BLaER1 treated with 17β-estradiol and CSF1 and Interleukin-3, amounts not matched to agents 10 nM and 100 nM (cell line): ENCODE data around the gene IL18BP.

Experiments used
- H3K27ac ChIP-seq, 11 experiments: shearing (Covaris generic); formaldehyde crosslinking; 2 replicates each; pipeline ENCODE4 v1.8.1; 2022
- H3K27me3 ChIP-seq, 11 experiments: shearing (Covaris generic); formaldehyde crosslinking; 2 replicates each; pipeline ENCODE4 v1.8.1; 2022
- H3K36me3 ChIP-seq, 11 experiments: shearing (Covaris generic); formaldehyde crosslinking; 2 replicates each; pipeline ENCODE4 v1.8.1; 2022
- H3K4me1 ChIP-seq, 10 experiments: shearing (Covaris generic); formaldehyde crosslinking; 2 replicates each; pipeline ENCODE4 v1.8.1; 2022
- H3K4me2 ChIP-seq, 11 experiments: shearing (Covaris generic); formaldehyde crosslinking; 2 replicates each; pipeline ENCODE4 v1.8.1; 2022
- H3K4me3 ChIP-seq, 10 experiments: shearing (Covaris generic); formaldehyde crosslinking; 2 replicates each; pipeline ENCODE4 v1.8.1; 2022
- H3K9ac ChIP-seq, 11 experiments: shearing (Covaris generic); formaldehyde crosslinking; 2 replicates each; pipeline ENCODE4 v1.8.1; 2022
- H3K9me3 ChIP-seq, 11 experiments: shearing (Covaris generic); formaldehyde crosslinking; replicated peaks in 1 of 11; 2 replicates each; pipeline ENCODE4 v1.8.1; 2022
- H4K20me1 ChIP-seq, 11 experiments: shearing (Covaris generic); formaldehyde crosslinking; 2 replicates each; pipeline ENCODE4 v1.8.1; 2022
- Cebpa-rat ChIP-seq, 11 experiments: shearing (Covaris generic); IDR thresholded peaks; 2 replicates each; pipeline ENCODE4 v1.8.1; 2022

Gene IL18BP

GRCh38 chr11:71998061-71998460 is 648 bp upstream of the IL18BP start:
- TF ChIP-seq Cebpa-rat (IDR thresholded peaks at IDR 0.05): no peak
- peaks cover 19 to 55% (median 34%) of the 10 kb centered on the region in 11 experiments for H3K36me3 ChIP-seq
- H3K27ac ChIP-seq: peak overlapping the region in 5 of 11 experiments; percentile 41 to 69 (median 56); a peak in 3 of 22 replicates

GRCh38 chr11:71999362-71999761 is 653 bp downstream of the IL18BP start:
- Histone ChIP-seq H3K27ac (peak overlapping the region in 10 of 11 experiments; percentile 22 to 69 (median 50); a peak in 16 of 22 replicates), H3K4me1 (peaks cover 17 to 54% (median 24%) of the 10 kb centered on the region in 10 experiments), H4K20me1 (peaks cover 17 to 46% (median 31%) of the 10 kb centered on the region in 11 experiments; a peak in 21 of 22 replicates), H3K36me3 (peaks cover 32 to 68% (median 47%) of the 10 kb centered on the region in 11 experiments), H3K4me2 (peak overlapping the region; percentile 63 to 91 (median 74)), H3K9ac (no peak overlapping the region; a peak in 1 of 22 replicates), H3K9me3 (peaks cover 0 to 3% (median 0%) of the 10 kb centered on the region in 11 experiments; a peak in 2 of 22 replicates), H3K27me3 (no peaks in the 10 kb centered on the region), H3K4me3 (0 out of 20 replicates have a peak overlapping the region, but pooled peaks of 1 of the 10 experiments have one; percentile 8)
- TF ChIP-seq Cebpa-rat (IDR thresholded peaks at IDR 0.05): no peak

More at GRCh38 chr11:71998061-71998460, 648 bp upstream of the IL18BP start:
- peak overlapping the region in 9 of 11 experiments; percentile 63 to 91 (median 74); a peak in 18 of 22 replicates for H3K4me2 ChIP-seq
- peaks cover 4 to 33% (median 18%) of the 10 kb centered on the region in 11 experiments; a peak in 19 of 22 replicates for H4K20me1 ChIP-seq
- H3K27me3 ChIP-seq: no peaks in the 10 kb centered on the region
- H3K9me3 ChIP-seq: peaks cover 0 to 8% (median 0%) of the 10 kb centered on the region in 11 experiments; a peak in 2 of 22 replicates
- H3K4me1 ChIP-seq: peaks cover 17 to 67% (median 24%) of the 10 kb centered on the region in 10 experiments
- no peak overlapping the region for H3K4me3 ChIP-seq
- H3K9ac ChIP-seq: no peak overlapping the region

GRCh38 chr11:71999798-72000197 is 1.1 kb downstream of the IL18BP start:
- no peaks in the 10 kb centered on the region for H3K9me3 ChIP-seq
- H3K4me1 ChIP-seq: peaks cover 17 to 50% (median 24%) of the 10 kb centered on the region in 10 experiments
- no peak overlapping the region for H3K9ac ChIP-seq
- no peaks in the 10 kb centered on the region for H3K27me3 ChIP-seq
- H3K36me3 ChIP-seq: peaks cover 36 to 69% (median 51%) of the 10 kb centered on the region in 11 experiments
- H3K27ac ChIP-seq: peak overlapping the region in 5 of 11 experiments; percentile 23 to 69 (median 65); a peak in 3 of 22 replicates
- peaks cover 21 to 50% (median 36%) of the 10 kb centered on the region in 11 experiments; a peak in 21 of 22 replicates for H4K20me1 ChIP-seq
- no peak for TF ChIP-seq Cebpa-rat (IDR thresholded peaks at IDR 0.05)
- peak overlapping the region; percentile 63 to 91 (median 74); a peak in 18 of 22 replicates for H3K4me2 ChIP-seq
- H3K4me3 ChIP-seq: no peak overlapping the region

- Histone ChIP-seq H3K9ac (no peak overlapping the region), H3K4me2 (0 out of 22 replicates have a peak overlapping the region, but pooled peaks of 2 of the 11 experiments have one; percentile 70 to 74), H3K27ac (no peak overlapping the region), H3K9me3 (no peaks in the 10 kb centered on the region), H3K4me1 (peaks cover 17 to 49% (median 24%) of the 10 kb centered on the region in 10 experiments), H3K4me3 (no peak overlapping the region), H3K36me3 (peaks cover 41 to 69% (median 56%) of the 10 kb centered on the region in 11 experiments), H4K20me1 (peaks cover 26 to 56% (median 41%) of the 10 kb centered on the region in 11 experiments; a peak in 21 of 22 replicates), H3K27me3 (no peaks in the 10 kb centered on the region)
- no peak for TF ChIP-seq Cebpa-rat (IDR thresholded peaks at IDR 0.05)
These were observed 1.6 kb downstream of the IL18BP start for GRCh38 chr11:72000202-72000867.

GRCh38 chr11:72001285-72001684 is 2.6 kb downstream of the IL18BP start:
- no peak for TF ChIP-seq Cebpa-rat (IDR thresholded peaks at IDR 0.05)
- Histone ChIP-seq H3K9ac (no peak overlapping the region), H3K9me3 (no peaks in the 10 kb centered on the region), H3K27ac (no peak overlapping the region), H3K27me3 (no peaks in the 10 kb centered on the region), H4K20me1 (peaks cover 36 to 65% (median 51%) of the 10 kb centered on the region in 11 experiments), H3K36me3 (peaks cover 51 to 75% (median 66%) of the 10 kb centered on the region in 11 experiments), H3K4me3 (no peak overlapping the region), H3K4me2 (no peak overlapping the region), H3K4me1 (peaks cover 17 to 42% (median 24%) of the 10 kb centered on the region in 10 experiments)

- no peaks in the 10 kb centered on the region for H3K27me3 ChIP-seq
- H3K9ac ChIP-seq: no peak overlapping the region
- H3K4me2 ChIP-seq: no peak overlapping the region
- H3K4me3 ChIP-seq: no peak overlapping the region
- TF ChIP-seq Cebpa-rat (IDR thresholded peaks at IDR 0.05): no peak
- no peak overlapping the region for H3K27ac ChIP-seq
- H3K9me3 ChIP-seq: no peaks in the 10 kb centered on the region
- H3K4me1 ChIP-seq: peaks cover 17 to 35% (median 24%) of the 10 kb centered on the region in 10 experiments
- H3K36me3 ChIP-seq: peaks cover 58 to 76% (median 67%) of the 10 kb centered on the region in 11 experiments
- H4K20me1 ChIP-seq: peaks cover 43 to 72% (median 58%) of the 10 kb centered on the region in 11 experiments
These were observed 3.3 kb downstream of the IL18BP start for GRCh38 chr11:72001834-72002591.

- no peak overlapping the region for H3K4me3 ChIP-seq
- peaks cover 52 to 83% (median 69%) of the 10 kb centered on the region in 11 experiments for H4K20me1 ChIP-seq
- H3K27me3 ChIP-seq: no peaks in the 10 kb centered on the region
- TF ChIP-seq Cebpa-rat (IDR thresholded peaks at IDR 0.05): no peak
- no peak overlapping the region for H3K9ac ChIP-seq
- H3K9me3 ChIP-seq: no peaks in the 10 kb centered on the region
- H3K36me3 ChIP-seq: peaks cover 69 to 87% (median 78%) of the 10 kb centered on the region in 11 experiments
- no peak overlapping the region for H3K4me2 ChIP-seq
- H3K4me1 ChIP-seq: peaks cover 17 to 24% (median 19%) of the 10 kb centered on the region in 10 experiments
- no peak overlapping the region; a peak in 1 of 22 replicates for H3K27ac ChIP-seq
These were observed 4.4 kb downstream of the IL18BP start for GRCh38 chr11:72002841-72003775.

- H3K4me1 ChIP-seq: peaks cover 11 to 17% (median 13%) of the 10 kb centered on the region in 10 experiments
- peaks cover 56 to 90% (median 75%) of the 10 kb centered on the region in 11 experiments for H4K20me1 ChIP-seq
- TF ChIP-seq Cebpa-rat (IDR thresholded peaks at IDR 0.05): no peak
- H3K9me3 ChIP-seq: no peaks in the 10 kb centered on the region
- peaks cover 76 to 94% (median 85%) of the 10 kb centered on the region in 11 experiments for H3K36me3 ChIP-seq
- H3K27me3 ChIP-seq: no peaks in the 10 kb centered on the region
- no peak overlapping the region for H3K9ac ChIP-seq
- H3K4me2 ChIP-seq: no peak overlapping the region
- no peak overlapping the region; a peak in 1 of 22 replicates for H3K27ac ChIP-seq
- H3K4me3 ChIP-seq: no peak overlapping the region
These were observed 5.1 kb downstream of the IL18BP start for GRCh38 chr11:72003776-72004171.
